Mesodermal cell (in vitro differentiated cells): ENCODE data around the gene TMPRSS3.

Experiments used
- H3K27ac ChIP-seq: 2 replicates; pipeline ENCODE4 v1.7.0; 2013; ENCODE audit warnings: mild to moderate bottlenecking, low read depth, low read length, moderate library complexity; ENCODE audit not compliant: severe bottlenecking
- H3K36me3 ChIP-seq: 2 replicates; pipeline ENCODE4 v1.7.1; 2013; ENCODE audit warnings: mild to moderate bottlenecking, low read length, moderate library complexity; ENCODE audit not compliant: control insufficient read depth, insufficient read depth
- H3K4me1 ChIP-seq: one replicate; pipeline ENCODE4 v1.7.1; 2013; ENCODE audit warnings: mild to moderate bottlenecking, low read length; ENCODE audit not compliant: insufficient read depth, control insufficient read depth, poor library complexity, severe bottlenecking
- H3K4me3 ChIP-seq: 2 replicates; pipeline ENCODE4 v1.7.0; 2013; ENCODE audit warnings: low read length, control low read depth, mild to moderate bottlenecking; ENCODE audit not compliant: insufficient read depth, poor library complexity, severe bottlenecking; ENCODE audit errors: extremely low read depth
- H3K9me3 ChIP-seq: 2 replicates; pipeline ENCODE4 v1.7.1; 2013; ENCODE audit warnings: mild to moderate bottlenecking, low read length, moderate library complexity; ENCODE audit not compliant: control insufficient read depth
- WGBS, 2 experiments: methylation state at CpG; one replicate each; pipeline ENCODE4 v1.1.5; 2013; ENCODE audit warnings: missing lambda C conversion rate in 2 of 2; ENCODE audit not compliant: insufficient coverage in 2 of 2; 5-methylcytosine and 5-hydroxymethylcytosine counted together

TMPRSS3 gene

GRCh38 chr21:42437786-42438185 is 41.9 kb upstream of the TMPRSS3 start:
- no peak overlapping the region for H3K4me3 ChIP-seq
- H3K4me1 ChIP-seq = no peaks in the 10 kb centered on the region

GRCh38 chr21:42436914-42437313 is 41.1 kb upstream of the TMPRSS3 start:
- Histone ChIP-seq H3K27ac (no peak overlapping the region), H3K36me3 (no peaks in the 10 kb centered on the region), H3K4me3 (no peak overlapping the region), H3K4me1 (no peaks in the 10 kb centered on the region), H3K9me3 (no peaks in the 10 kb centered on the region)

More at GRCh38 chr21:42437786-42438185, 41.9 kb upstream of the TMPRSS3 start:
- Histone ChIP-seq H3K27ac (no peak overlapping the region), H3K36me3 (no peaks in the 10 kb centered on the region), H3K9me3 (no peaks in the 10 kb centered on the region)
- 42 to 53% methylated on average over 8 of the region's 8 CpGs for WGBS, 2 experiments

GRCh38 chr21:42435833-42436232 is 40.0 kb upstream of the TMPRSS3 start:
- Histone ChIP-seq H3K4me1 (no peaks in the 10 kb centered on the region), H3K9me3 (no peaks in the 10 kb centered on the region), H3K27ac (no peak overlapping the region), H3K4me3 (no peak overlapping the region), H3K36me3 (no peaks in the 10 kb centered on the region)

- Histone ChIP-seq H3K27ac (no peak overlapping the region), H3K36me3 (no peaks in the 10 kb centered on the region), H3K4me1 (no peaks in the 10 kb centered on the region), H3K9me3 (no peaks in the 10 kb centered on the region), H3K4me3 (no peak overlapping the region)
- WGBS, 2 experiments = 59 to 82% methylated on average over 4 of the region's 4 CpGs
Measured at GRCh38 chr21:42435401-42435800, 39.5 kb upstream of the TMPRSS3 start.

GRCh38 chr21:42434884-42435283 is 39.0 kb upstream of the TMPRSS3 start:
- WGBS, 2 experiments = 79 to 85% methylated on average over 3 of the region's 3 CpGs
- no peaks in the 10 kb centered on the region for H3K4me1 ChIP-seq

GRCh38 chr21:42433946-42434551 is 38.2 kb upstream of the TMPRSS3 start:
- no peak overlapping the region for H3K27ac ChIP-seq
- no peak overlapping the region for H3K4me3 ChIP-seq
- no peaks in the 10 kb centered on the region for H3K4me1 ChIP-seq
- 68 to 77% methylated on average over 5 to 9 of the region's 10 CpGs for WGBS, 2 experiments
- no peaks in the 10 kb centered on the region for H3K36me3 ChIP-seq
- no peaks in the 10 kb centered on the region for H3K9me3 ChIP-seq

More at GRCh38 chr21:42434884-42435283, 39.0 kb upstream of the TMPRSS3 start:
- Histone ChIP-seq H3K9me3 (no peaks in the 10 kb centered on the region), H3K36me3 (no peaks in the 10 kb centered on the region), H3K4me3 (no peak overlapping the region), H3K27ac (no peak overlapping the region)

GRCh38 chr21:42432695-42433094 is 36.8 kb upstream of the TMPRSS3 start:
- Histone ChIP-seq H3K4me1 (no peaks in the 10 kb centered on the region), H3K9me3 (no peaks in the 10 kb centered on the region), H3K27ac (no peak overlapping the region), H3K4me3 (no peak overlapping the region), H3K36me3 (no peaks in the 10 kb centered on the region)
- 100% methylated on average over 1 of the region's 1 CpG; no CpG with 5 or more reads in 1 of the 2 experiments for WGBS, 2 experiments

- H3K9me3 ChIP-seq = no peaks in the 10 kb centered on the region
- H3K4me1 ChIP-seq = no peaks in the 10 kb centered on the region
- WGBS, 2 experiments = 65 to 83% methylated on average over 2 to 4 of the region's 7 CpGs
- H3K36me3 ChIP-seq = no peaks in the 10 kb centered on the region
- H3K27ac ChIP-seq = no peak overlapping the region
- no peak overlapping the region for H3K4me3 ChIP-seq
Measured at GRCh38 chr21:42431196-42431595, 35.3 kb upstream of the TMPRSS3 start.

GRCh38 chr21:42430521-42430920 is 34.7 kb upstream of the TMPRSS3 start:
- 78 to 91% methylated on average over 4 to 6 of the region's 6 CpGs for WGBS, 2 experiments
- no peak overlapping the region for H3K27ac ChIP-seq
- H3K4me3 ChIP-seq = no peak overlapping the region
- no peaks in the 10 kb centered on the region for H3K36me3 ChIP-seq
- no peaks in the 10 kb centered on the region for H3K9me3 ChIP-seq
- H3K4me1 ChIP-seq = no peaks in the 10 kb centered on the region

- H3K4me3 ChIP-seq = no peak overlapping the region
- no peaks in the 10 kb centered on the region for H3K36me3 ChIP-seq
- no peaks in the 10 kb centered on the region for H3K9me3 ChIP-seq
- WGBS, 2 experiments = 48 to 53% methylated on average over 8 to 9 of the region's 9 CpGs
- no peak overlapping the region for H3K27ac ChIP-seq
- no peaks in the 10 kb centered on the region for H3K4me1 ChIP-seq
Measured at GRCh38 chr21:42429856-42430255, 34.0 kb upstream of the TMPRSS3 start.

- Histone ChIP-seq H3K27ac (no peak overlapping the region), H3K9me3 (no peaks in the 10 kb centered on the region), H3K4me1 (no peaks in the 10 kb centered on the region), H3K36me3 (no peaks in the 10 kb centered on the region), H3K4me3 (no peak overlapping the region)
- 88 to 100% methylated on average over 1 of the region's 1 CpG for WGBS, 2 experiments
Measured at GRCh38 chr21:42429021-42429420, 33.2 kb upstream of the TMPRSS3 start.
